ENCODE data around the gene PSIP1.
A peak's percentile ranks its signal among the peaks of the same experiment; 100 is the strongest.
"Not testable (repeated sequence)": the region's sequence is repeated elsewhere in the genome, so short reads cannot be mapped to it uniquely, and the experiment has no call there.

The PSIP1 gene

DNA sequence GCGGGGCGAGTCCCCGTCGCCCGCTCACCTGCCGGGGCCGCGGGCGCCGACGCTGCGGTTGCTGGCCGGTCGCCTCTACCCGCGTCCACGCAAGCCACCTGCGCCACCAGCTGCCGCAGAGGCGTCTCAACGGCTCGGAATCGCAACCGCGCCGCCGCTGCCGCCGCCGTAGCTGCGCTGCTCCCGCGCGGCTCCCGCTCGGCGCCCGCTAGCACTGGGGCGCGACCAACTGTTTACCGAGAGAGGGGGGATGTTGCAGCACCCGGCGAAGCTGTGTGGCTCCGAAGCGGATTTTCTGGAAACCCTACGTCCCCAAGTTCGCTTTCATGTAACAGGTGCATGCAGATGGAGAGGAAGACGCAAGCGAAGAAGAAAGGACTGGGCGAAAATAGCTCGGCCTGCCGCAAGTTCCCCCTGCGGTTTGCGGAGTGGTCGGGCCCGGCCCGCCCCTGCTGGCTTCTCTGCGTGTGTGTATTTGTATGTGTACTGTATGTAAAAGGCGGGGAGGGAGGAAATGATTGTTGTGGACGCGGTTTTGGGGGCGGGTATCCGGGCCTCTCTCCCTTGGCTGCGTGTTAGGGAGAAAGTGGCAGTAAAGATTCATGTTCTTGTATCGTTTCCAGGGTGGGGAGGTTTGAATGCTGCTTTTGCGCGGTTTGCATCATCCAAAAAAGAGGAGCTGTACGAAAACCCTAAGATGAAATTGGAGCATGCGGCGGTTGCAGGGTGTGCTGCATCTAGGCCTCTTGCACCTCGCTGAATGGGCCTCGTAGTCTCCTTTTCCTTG lies at the start of gene PSIP1:
Gene PSIP1 (minus strand): TSS at position 182 of the 787 bp plus-strand sequence. CDS start 782 bp downstream, outside the sequence.
- DNase-seq (ENCODE audit: low read depth in 3 of 3) = peak; percentile 63 to 83 (median 75)

DNA sequence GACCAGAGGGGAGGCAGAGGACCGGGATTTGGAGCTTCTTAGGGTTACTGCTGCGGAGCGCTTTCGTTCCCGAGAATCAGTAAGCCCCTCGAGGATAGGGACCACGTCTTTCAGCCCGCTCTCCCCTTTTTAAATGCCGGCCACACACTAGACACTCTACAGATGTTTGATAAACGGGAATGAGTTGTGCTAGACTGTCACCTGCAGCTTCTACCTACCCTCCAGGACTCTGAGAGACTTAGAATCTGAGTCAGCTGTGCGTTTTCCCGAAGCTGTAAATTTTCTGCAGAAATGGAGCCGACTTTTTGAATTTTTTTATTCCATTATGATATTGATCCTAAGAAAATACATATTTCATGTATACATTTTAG lies 42.7 kb upstream of the PSIP1 start:
- DNase-seq (ENCODE audit: low read depth in 3 of 3) = no peak

DNA sequence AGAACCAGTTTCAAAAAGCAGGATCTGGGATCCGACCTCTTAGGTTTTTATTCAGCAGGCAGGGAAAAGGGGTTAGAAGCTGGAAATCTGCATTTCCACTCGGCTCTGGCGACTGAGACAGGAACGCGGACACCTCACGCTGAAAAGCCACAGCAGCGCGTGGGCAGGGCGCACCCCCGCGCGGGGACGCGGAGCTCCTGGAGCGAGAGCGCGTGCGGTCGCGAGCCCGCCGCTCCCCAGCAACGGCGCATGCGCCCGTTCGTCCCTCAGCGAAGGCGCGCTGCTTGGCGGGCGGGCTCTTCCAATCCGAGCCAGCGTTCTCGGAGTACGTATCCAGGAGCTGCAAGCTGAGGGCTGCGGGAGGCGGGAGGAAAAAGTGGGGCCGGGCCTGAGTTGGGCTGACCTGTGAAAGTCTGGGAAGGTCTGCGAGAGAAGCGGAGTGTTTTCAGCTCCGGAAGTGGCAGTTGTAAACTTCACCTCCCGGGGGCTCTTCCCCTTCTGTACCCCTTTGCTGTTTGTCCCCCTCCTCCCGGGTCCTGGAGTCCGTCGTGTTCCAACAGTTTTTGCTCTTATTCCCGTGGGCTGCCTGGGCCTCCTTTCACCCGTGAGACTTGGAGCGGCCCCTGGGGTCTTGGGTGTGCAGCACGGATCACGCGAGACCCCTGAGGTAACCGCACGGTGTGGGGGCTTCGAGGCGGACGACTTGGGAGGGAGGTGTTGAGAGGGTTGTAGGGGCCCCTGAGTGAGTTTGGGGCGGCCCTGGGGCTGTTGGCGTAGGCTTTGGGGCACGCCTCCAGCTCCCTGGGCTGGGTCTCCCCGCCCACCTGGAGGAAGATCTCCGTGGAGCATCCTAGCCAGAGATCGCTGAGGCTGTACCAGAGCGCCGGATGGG lies 42.1 kb upstream of the PSIP1 start, which contains the start of gene CCDC171:
Gene CCDC171 (plus strand): TSS at position 408 of the 892 bp plus-strand sequence. CDS start 11,046 bp downstream, outside the sequence.
- DNase-seq (ENCODE audit: low read depth in 3 of 3) = peak; percentile 62 to 86 (median 74)

DNA sequence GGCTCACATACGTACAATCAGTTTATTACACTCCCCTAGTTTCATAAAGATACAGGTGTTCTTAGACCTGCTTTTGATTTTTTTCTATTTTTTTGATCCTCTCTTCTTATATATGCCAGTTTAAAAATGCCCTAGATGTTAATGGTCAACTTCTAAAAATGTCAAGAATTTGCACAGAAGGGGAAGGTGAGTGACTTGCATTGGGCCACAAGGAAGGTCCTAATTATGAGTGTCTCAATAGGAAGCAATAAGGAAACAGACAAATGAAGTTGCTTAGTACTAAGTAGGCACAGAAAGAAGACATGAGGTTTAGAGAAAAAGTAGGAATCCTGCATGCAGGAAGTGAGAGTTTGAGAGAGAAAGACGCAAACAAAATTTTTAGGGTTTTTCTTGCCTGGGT lies 38.8 kb upstream of the PSIP1 start:
- DNase-seq (ENCODE audit: low read depth in 3 of 3) = no peak

DNA sequence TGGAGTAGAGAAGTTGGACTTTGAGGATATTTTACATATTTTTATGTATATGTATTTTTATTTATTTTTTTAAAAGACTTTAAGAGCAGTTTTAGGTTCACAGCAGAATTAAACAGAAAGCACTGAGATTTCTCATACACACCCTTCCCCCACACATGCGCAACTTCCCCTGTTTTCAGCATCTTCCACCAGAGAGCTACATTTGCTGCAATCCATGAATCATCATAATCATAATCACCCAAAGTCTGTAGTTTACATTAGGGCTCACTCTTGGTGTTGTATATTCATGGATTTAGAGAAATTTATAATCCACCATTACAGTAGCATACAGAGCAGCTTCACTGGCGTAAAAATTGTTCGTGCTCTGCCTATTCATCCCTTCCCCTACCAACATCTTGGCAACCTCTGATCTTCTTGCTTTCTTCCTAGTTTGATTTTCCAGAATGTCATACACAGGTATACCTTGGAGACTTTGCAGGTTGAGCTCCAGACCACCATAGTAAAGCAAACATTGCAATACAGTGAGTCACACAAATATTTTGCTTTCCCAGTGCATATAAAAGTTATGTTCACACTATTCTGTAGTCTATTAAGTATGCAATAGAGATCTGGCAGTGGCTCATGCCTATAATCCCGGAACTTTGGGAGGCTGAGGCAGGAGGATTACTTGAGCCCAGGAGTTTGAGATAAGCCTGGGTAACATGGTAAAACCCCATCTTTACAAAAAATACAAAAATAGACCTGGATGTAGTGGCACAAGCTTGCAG lies 32.5 kb upstream of the PSIP1 start:
- no peak for DNase-seq (ENCODE audit: low read depth in 3 of 3)

DNA sequence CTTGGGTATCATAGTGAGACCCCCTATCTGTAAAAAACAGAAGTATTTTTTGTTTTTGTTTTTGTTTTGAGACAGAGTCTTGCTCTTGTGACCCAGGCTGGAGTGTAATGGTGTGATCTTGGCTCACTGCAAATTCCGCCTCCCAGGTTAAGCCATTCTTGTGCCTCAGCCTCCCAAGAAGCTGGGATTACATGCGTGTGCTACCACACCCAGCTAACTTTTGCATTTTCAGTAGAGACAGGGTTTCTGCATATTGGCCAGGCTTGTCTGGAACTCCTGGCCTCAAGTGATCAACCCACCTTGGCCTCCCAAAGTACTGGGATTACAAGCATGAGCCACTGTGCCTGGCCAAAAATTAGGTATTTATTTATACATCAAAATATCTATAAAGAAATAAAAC lies 31.9 kb upstream of the PSIP1 start:
- DNase-seq (ENCODE audit: low read depth in 3 of 3) = no peak

DNA sequence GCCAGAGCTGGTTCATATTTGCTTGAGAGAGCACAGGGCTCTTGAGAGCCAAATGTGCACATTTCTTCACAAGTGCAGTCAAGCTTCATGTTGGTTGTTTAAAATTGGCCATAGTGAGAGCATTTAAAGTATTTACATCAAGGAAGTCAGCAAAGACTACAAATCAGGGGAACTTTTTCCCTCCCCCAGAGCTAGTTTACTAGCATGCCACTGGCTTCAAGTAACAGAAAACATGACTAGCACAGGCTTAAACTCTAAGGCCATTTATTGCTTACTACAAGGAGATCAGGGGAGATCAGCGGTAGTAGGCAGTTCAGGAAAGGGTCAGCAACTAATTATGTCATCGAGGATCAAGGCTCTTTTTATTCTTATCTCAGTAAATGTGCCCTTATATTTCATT lies 31.1 kb upstream of the PSIP1 start:
- no peak for DNase-seq (ENCODE audit: low read depth in 3 of 3)

DNA sequence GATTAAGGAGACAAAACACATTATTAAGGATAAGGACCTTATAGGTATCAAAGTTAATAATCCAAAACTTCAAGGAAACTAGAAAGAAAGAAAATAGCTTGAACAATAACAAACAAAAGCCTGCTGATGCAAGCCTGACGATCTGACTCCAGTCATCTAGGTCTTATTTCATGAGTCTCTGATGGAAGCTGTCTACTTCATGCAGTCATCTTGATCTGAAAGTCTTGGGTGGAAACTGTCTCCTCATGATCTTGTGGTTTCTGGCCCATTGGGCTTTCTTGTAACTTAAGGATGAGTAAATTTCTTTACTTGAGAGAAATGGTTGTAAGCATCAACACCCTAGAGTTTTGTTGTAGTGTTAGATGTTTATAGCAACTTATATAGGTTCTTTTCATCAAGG lies 20.6 kb upstream of the PSIP1 start:
- no peak for DNase-seq (ENCODE audit: low read depth in 3 of 3)

DNA sequence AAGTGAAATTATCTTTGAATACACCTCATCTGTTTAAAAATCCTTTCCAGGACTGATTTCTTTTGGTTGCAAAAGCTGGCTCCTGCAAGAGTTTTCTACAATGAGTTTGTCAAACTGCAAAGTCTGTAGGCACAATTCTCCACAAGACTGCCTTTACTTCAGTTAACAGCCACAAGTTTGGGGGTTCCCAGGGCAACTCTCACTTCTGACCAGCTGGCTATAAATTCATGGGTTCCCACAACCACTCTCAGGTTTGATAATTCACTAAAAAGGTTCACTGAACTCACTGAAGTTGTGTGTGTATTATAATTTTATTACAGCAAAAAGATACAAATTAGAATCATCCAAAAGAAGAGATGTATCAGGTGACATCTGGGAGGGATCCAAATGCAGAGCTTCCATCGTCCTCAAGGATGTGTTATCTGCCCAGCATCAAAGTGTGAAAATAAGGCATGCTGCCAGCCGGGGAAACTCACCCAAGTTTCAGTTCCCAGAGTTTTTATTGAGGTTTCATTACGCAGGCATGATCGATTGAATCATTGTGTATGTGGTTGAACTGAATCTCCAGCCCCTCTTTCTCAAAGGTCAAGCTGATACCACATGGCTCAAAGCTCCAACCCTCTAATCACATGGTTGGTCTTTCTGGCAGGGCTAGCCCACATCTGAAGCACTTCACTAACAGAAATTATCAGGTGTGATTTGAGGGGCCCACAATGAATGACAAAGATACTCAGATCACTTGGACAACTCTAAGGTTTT lies 19.0 kb upstream of the PSIP1 start:
- no peak for DNase-seq (ENCODE audit: low read depth in 3 of 3)

DNA sequence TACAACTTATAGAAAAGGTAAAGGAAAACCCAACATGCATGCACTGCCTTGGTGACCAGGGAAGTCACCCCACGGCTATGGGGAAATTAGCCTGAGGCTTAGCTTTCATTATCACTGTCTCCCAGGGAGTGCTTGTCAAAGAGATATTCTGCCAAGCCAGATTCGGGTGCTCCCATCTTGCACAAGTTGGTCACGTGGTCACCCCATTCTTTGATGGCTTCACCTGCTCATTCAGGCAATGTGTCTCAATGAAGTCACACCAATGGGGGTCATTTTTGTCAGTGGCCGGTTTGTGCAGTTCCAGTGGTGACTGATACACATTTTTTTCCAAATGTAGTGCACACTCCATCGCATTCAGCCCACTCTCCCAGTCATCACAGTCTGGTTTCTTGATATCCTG lies 16.3 kb upstream of the PSIP1 start:
- DNase-seq (ENCODE audit: low read depth in 3 of 3) = not testable (repeated sequence)

DNA sequence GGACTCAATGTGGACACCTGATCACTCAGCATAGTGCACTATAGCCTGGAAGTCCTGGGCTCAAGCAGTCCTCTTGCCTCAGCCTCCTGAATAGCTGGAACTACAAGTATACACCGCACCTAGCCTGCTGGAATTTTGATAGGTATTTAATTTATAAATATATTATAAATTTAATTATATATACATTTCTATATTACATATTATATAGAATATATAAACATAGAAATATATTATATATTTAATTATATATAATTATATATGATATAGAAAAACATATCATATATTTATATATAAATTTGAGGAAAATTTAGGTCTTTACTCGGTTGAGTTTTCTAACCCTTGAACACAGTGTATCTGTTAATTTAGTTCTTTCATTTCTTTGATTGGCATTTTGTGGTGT lies 15.2 kb upstream of the PSIP1 start:
- no peak for DNase-seq (ENCODE audit: low read depth in 3 of 3)

DNA sequence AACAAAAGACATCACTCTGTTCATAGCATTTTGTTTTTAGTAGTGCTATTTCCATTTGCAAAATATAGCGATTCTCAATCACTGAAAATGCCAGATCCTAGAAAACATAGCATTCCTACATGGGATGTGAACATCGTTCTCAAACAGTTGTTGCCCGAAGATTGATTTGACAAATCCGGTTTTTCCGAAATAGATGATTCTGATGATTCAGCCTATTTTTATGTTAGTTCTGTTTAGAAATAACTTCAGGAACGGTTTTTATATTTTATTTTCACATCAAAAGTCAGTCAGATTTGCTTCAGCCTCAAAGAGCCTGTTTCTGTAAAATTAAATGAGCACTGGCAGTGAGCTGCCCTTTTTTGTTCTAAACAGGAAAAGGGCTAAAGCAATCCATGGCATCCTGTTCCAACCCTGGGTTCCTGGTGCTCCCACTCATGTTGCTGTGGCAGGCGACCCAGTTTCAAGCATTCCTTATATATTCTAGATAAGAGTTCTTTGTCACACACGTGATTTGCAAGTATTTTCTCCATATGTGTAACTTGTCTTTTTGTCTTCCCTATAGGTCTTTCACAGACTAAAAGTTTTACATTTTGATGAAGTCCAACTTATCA lies 14.2 kb upstream of the PSIP1 start:
- no peak for DNase-seq (ENCODE audit: low read depth in 3 of 3)

DNA sequence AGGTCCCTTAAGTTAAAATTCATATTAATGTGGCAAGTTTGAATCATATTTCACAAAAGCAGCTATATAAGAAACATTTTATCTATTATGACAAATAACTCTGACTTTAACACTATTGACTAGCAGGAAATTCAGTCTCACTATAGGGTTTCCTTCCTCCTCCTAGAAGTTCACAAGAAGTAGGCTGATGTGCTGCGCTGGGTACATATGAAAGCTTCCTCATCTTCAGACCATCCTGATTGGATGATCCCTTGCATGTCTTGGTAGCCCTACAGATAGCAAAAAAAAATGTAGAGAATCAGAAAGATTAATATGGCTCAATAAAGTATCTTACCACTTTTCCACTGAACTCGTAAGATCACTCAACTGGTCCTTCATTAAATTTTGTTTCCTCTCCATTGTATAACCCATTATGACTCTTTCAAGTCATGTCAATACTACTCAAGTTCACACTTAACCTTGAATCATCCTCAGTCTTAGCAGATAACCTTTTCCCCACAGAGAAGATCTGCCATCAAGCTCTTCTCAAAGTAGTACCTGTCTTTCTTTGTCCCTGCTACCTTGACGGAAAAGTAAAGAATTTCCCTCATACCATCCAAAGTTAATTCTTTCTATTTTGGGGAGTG lies 11.5 kb upstream of the PSIP1 start:
- DNase-seq (ENCODE audit: low read depth in 3 of 3) = no peak

DNA sequence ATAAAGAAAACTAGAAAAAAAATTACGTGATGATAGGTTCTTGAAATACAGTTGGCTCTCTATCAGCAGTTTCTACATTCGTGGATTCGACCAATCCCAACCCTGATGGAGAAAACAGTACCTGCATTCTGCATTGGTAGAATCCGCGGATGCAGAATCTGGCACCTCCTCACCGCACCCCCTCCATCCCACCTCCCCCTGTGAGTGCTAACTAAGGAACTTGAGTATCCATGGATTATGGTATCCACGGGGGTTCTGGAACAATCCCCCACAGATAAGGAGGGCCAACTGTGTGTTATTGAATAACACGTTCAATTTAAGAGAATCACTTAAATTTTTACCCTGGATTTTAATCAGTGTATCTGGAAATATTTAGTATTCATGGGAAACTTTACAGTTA lies 10.5 kb upstream of the PSIP1 start:
- no peak for DNase-seq (ENCODE audit: low read depth in 3 of 3)

DNA sequence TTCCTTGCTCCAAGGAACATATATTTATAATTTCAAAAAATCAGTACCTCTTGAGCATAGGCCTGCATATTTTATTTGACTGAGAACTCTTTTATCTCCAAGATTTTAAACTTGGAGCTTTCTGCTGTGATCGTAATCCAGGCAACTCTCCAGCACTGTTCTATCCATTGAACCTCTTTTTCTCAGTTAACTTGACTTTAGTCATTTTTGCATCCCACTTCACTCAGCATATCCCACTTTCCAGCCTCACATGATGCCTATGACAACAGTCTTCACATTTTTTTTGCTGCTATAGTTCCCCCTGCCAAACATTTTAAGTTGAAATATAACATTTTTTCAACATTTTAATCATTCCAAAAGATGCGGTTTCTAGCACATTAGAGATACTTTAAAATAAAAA lies 9.1 kb upstream of the PSIP1 start:
- no peak for DNase-seq (ENCODE audit: low read depth in 3 of 3)

DNA sequence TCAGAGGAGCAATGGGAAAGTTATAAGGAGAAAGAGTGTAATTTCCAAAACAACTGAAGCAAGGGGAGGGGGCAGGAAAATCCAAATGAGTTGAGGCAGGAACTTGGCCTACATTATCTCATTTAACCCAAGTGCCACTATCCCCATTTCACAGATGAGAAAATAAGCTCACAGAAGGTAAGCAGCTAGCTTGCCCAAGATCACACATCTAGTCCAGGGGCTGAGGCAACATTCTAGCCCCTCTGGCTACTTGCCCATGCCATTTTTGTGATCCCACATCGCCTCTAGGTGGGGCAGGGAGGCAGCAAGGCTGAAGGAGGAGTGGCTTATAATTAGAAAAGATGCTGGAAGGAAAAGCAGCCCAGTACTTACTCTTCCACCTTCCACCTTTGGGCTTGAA lies 2.6 kb upstream of the PSIP1 start:
- no peak for DNase-seq (ENCODE audit: low read depth in 3 of 3)

DNA sequence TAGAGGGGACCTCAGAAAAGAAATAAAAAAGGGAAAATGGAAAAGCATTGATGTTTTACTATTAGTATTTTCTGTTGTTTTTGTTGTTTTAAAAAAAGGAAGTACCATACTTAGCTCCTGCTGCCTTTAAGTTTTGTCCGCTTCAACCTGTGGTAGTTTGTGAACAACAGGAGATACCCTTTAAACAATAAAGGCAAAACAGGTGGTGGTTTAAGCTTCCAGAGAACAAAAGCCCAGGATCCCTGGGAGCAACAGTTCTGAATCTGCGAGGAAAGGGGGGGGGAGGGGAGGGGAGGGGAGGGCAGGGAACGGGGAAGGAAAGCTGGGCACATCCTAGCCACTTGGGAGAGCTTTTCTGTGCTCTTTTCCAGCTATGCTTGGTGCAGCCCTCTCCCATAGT lies 2.1 kb upstream of the PSIP1 start:
- no peak for DNase-seq (ENCODE audit: low read depth in 3 of 3)

DNA sequence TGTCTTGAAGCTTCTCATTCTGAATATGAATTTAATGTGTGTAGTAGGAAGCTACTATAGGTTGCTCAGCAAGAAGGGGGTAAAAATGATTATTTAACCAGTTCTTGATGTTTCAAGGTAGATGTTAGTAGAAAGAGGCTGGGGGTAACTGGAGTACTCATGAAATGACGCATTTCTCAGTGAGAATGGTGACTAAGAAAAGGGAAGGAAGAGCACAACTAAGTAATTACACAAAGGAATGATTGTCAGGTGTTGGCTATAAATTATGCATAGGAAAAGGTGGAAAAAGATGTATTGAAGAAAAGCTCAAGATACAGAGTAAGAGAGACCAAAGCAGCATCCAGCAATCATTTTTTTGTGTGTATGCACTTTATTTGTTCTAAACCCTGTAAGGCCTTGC lies 1.4 kb upstream of the PSIP1 start:
- DNase-seq (ENCODE audit: low read depth in 3 of 3) = no peak

DNA sequence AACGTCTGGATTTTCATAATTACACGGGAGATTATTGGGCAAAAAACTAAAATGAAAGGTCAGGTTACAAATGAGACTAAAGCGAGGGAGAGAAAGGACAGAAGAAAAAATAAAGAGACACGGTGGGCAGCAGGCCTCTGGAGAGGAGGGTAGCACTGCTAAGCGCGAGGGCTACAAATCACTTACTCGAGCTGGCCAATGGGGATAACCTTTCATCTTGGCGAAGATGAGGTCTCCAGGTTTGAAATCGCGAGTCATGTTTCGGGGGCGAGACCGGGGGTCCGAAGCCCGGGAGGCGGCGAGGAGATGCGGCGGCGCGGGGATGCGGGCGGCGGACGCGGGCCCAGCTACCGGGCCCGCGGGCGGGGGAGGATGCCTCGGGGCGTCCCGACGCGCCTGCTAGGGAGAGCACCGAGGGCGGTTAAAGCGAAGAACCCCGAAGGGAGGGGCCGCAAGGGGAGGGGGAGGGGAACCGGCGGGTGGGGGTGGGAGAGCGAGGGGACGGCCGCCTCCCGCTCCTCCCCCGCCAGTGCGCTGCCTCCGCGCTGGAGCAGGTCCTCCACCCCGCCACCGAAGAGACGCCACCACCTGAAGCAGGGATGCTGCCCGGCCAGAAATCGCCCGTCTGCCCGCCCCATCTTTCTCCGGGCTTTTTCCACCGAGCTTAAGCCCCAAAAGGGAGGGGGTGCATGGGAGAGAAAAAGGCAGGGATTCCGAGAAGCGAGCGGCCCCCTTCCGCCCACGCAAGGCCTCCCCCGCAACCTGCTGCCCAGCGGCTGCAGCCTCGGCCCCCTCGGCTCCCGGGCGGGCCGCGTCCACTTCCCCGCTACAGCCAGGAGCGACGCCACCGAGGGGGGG lies 610 bp downstream of the PSIP1 start:
- DNase-seq (ENCODE audit: low read depth in 3 of 3) = peak; percentile 34 to 64 (median 35)

DNA sequence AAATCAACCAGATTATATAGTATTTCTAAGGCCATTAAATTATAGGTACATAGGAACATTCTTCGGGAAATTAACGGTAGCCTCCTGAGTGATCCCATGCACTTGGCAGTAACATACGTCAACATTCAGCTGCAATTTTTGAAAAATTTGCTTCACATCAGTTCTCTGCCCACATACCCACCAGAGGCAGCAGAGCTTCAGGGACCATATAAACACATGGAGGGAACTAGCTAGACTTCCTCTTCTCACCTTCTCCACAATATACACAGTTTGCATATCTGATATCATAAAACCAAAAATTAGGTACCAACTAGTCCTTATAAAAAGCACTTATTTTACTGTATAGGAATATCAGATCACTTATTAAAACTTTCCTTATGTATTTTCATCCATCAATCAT lies 4.8 kb downstream of the PSIP1 start:
- DNase-seq (ENCODE audit: low read depth in 3 of 3) = no peak

All from stimulated activated CD4-positive, alpha-beta T cell treated with anti-CD3 and anti-CD28 coated beads, TNF-alpha, amount 100 ng/mL, for 24 hours (primary cell).